ENCODE results near the gene MRTFB.

MRTFB gene

DNA sequence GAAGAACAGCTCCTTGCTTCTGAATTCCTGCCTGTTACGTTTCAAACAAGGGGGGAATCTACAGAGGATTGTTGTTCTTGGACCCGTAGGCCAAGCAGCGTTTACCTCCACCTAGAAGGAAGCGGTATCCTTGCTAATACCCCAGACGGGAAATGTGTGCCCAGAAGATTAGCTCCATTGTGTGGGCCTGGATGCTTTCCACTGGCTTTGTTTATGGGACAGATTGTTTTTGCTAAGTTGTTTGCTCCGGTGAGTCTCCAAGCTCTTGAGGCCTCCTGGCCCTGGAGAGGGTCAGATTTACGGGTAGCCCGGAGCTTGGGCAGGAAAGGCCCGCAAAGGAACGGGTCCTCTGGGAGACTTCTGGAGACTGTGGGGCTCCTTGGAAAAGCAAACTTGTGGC, 28.4 kb upstream of the MRTFB start:
- Histone ChIP-seq H3K27ac (replicated peaks) (no peak overlapping the region), H3K27me3 (ENCODE audit: insufficient read depth, poor library complexity, severe bottlenecking) (no peaks in the 10 kb centered on the region), H3K4me3 (replicated peaks; ENCODE audit: insufficient read depth, low read length) (no peak overlapping the region)
- no peak for DNase-seq (ENCODE audit: low read depth in 1 of 2, low spot score in 1 of 2)
- TF ChIP-seq POLR2AphosphoS5 (IDR thresholded peaks at IDR 0.05; ENCODE audit: low read depth) = no peak
- no peak for TF ChIP-seq SPI1 (IDR thresholded peaks at IDR 0.05; ENCODE audit: borderline replicate concordance, low read depth)
- no peak for TF ChIP-seq GABPA (IDR thresholded peaks at IDR 0.05; ENCODE audit: low read depth)
- no peak for TF ChIP-seq CTCF (IDR thresholded peaks at IDR 0.05; ENCODE audit: insufficient read depth, low read length)
- TF ChIP-seq, protein P1, sequence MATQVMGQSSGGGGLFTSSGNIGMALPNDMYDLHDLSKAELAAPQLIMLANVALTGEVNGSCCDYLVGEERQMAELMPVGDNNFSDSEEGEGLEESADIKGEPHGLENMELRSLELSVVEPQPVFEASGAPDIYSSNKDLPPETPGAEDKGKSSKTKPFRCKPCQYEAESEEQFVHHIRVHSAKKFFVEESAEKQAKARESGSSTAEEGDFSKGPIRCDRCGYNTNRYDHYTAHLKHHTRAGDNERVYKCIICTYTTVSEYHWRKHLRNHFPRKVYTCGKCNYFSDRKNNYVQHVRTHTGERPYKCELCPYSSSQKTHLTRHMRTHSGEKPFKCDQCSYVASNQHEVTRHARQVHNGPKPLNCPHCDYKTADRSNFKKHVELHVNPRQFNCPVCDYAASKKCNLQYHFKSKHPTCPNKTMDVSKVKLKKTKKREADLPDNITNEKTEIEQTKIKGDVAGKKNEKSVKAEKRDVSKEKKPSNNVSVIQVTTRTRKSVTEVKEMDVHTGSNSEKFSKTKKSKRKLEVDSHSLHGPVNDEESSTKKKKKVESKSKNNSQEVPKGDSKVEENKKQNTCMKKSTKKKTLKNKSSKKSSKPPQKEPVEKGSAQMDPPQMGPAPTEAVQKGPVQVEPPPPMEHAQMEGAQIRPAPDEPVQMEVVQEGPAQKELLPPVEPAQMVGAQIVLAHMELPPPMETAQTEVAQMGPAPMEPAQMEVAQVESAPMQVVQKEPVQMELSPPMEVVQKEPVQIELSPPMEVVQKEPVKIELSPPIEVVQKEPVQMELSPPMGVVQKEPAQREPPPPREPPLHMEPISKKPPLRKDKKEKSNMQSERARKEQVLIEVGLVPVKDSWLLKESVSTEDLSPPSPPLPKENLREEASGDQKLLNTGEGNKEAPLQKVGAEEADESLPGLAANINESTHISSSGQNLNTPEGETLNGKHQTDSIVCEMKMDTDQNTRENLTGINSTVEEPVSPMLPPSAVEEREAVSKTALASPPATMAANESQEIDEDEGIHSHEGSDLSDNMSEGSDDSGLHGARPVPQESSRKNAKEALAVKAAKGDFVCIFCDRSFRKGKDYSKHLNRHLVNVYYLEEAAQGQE (IDR thresholded peaks at IDR 0.05; ENCODE audit: insufficient replicate concordance, low read depth) = no peak

- TF ChIP-seq, protein P1 (IDR thresholded peaks at IDR 0.05; ENCODE audit: insufficient replicate concordance, low read depth) = no peak
- TF ChIP-seq CTCF (IDR thresholded peaks at IDR 0.05; ENCODE audit: insufficient read depth, low read length) (no peak), SPI1 (IDR thresholded peaks at IDR 0.05; ENCODE audit: borderline replicate concordance, low read depth) (no peak), GABPA (IDR thresholded peaks at IDR 0.05; ENCODE audit: low read depth) (no peak), POLR2AphosphoS5 (IDR thresholded peaks at IDR 0.05; ENCODE audit: low read depth) (no peak)
- DNase-seq (ENCODE audit: low read depth in 1 of 2, low spot score in 1 of 2) = no peak
- Histone ChIP-seq H3K27me3 (ENCODE audit: insufficient read depth, poor library complexity, severe bottlenecking) (no peaks in the 10 kb centered on the region), H3K27ac (replicated peaks) (no peak overlapping the region), H3K4me3 (replicated peaks; ENCODE audit: insufficient read depth, low read length) (no peak overlapping the region)
Observed at GRCh38 chr16:14043278-14043677, 27.8 kb upstream of the MRTFB start.

DNA sequence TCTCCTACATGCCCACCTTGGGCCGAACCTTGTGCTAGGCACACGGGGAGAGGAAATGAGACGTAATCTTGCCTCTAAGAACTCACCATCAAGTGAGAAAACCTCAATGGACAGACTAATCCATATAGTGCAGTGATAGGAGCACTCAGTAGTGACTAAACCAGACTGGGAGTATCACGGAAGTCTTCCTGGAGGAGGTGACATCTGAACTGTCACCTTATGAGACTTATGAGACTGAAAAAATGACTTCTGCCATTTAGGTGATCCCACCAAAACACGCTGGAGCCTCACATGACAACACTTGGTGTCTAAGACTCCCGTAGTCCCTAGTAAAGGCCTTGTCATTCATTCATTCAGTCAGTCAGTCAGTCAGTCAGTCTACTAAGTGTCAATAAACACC, 27.3 kb upstream of the MRTFB start:
- H3K4me3 ChIP-seq (replicated peaks; ENCODE audit: insufficient read depth, low read length) = no peak overlapping the region
- TF ChIP-seq GABPA (IDR thresholded peaks at IDR 0.05; ENCODE audit: low read depth) (no peak), POLR2AphosphoS5 (IDR thresholded peaks at IDR 0.05; ENCODE audit: low read depth) (no peak), CTCF (IDR thresholded peaks at IDR 0.05; ENCODE audit: insufficient read depth, low read length) (no peak), SPI1 (IDR thresholded peaks at IDR 0.05; ENCODE audit: borderline replicate concordance, low read depth) (no peak)
- TF ChIP-seq, protein P1 (IDR thresholded peaks at IDR 0.05; ENCODE audit: insufficient replicate concordance, low read depth) = no peak
- H3K27ac ChIP-seq (replicated peaks) = no peak overlapping the region
- no peaks in the 10 kb centered on the region for H3K27me3 ChIP-seq (ENCODE audit: insufficient read depth, poor library complexity, severe bottlenecking)
- no peak for DNase-seq (ENCODE audit: low read depth in 1 of 2, low spot score in 1 of 2)

Data from HL-60 (cell line).